Progenitor cell of endocrine pancreas (in vitro differentiated cells): ENCODE results near the gene ACTR5. TPM values are rescaled to one million over a fixed set of nuclear protein-coding genes. Genes with fewer than 3 reads are reported as not detected.
A peak's percentile ranks its signal among the peaks of the same experiment; 100 is the strongest.

Source experiments
- DNase-seq: peaks from one replicate; pipeline ENCODE4 v3.0.0; 2021; ENCODE audit warnings: low spot score; ENCODE audit not compliant: unreplicated experiment
- H3K27ac Mint-ChIP-seq: 2 replicates; pipeline ENCODE4 v1.8.0; 2021; ENCODE audit warnings: mild to moderate bottlenecking, moderate library complexity, mixed read lengths
- H3K27me3 Mint-ChIP-seq: 2 replicates; pipeline ENCODE4 v1.8.0; 2021; ENCODE audit warnings: mixed read lengths
- H3K36me3 Mint-ChIP-seq: 2 replicates; pipeline ENCODE4 v1.8.0; 2022; ENCODE audit warnings: mixed read lengths; ENCODE audit not compliant: insufficient read depth
- H3K4me1 Mint-ChIP-seq: 2 replicates; pipeline ENCODE4 v1.8.0; 2021; ENCODE audit warnings: low read depth, mixed read lengths
- H3K4me3 Mint-ChIP-seq: 2 replicates; pipeline ENCODE4 v1.8.0; 2021; ENCODE audit warnings: low read depth, mild to moderate bottlenecking, moderate library complexity, mixed read lengths
- H3K9me3 Mint-ChIP-seq: 2 replicates; pipeline ENCODE4 v1.8.0; 2021; ENCODE audit warnings: low read depth, mixed read lengths
- CTCF ChIP-seq: fragments of 200-600 bp; sonication (generic); IDR thresholded peaks from one replicate; pipeline ENCODE4 v1.5.0; 2021; ENCODE audit warnings: antibody characterized with exemption, mild to moderate bottlenecking; ENCODE audit not compliant: unreplicated experiment
- total RNA-seq: library from RNA; stranded (reverse); gene quantifications from 2 replicates; pipeline ENCODE4 v1.2.1, GENCODE V29; 2021

The ACTR5 gene
- total RNA-seq, 1 donor from 2014 or later = 9.8 TPM

- Mint-ChIP-seq H3K4me3 (no peak overlapping the region), H3K4me1 (peaks cover 7% of the 10 kb centered on the region), H3K27ac (no peak overlapping the region), H3K27me3 (no peaks in the 10 kb centered on the region), H3K36me3 (no peaks in the 10 kb centered on the region), H3K9me3 (no peaks in the 10 kb centered on the region)
- DNase-seq = no peak
- TF ChIP-seq CTCF = no peak
Measured at GRCh38 chr20:38782275-38782674, 34.0 kb downstream of the ACTR5 start.

GRCh38 chr20:38787870-38788269 is 39.6 kb downstream of the ACTR5 start:
- no peak for DNase-seq
- no peak overlapping the region for H3K4me3 Mint-ChIP-seq
- H3K9me3 Mint-ChIP-seq = no peaks in the 10 kb centered on the region
- H3K27me3 Mint-ChIP-seq = no peaks in the 10 kb centered on the region
- TF ChIP-seq CTCF = no peak
- no peaks in the 10 kb centered on the region for H3K4me1 Mint-ChIP-seq
- no peak overlapping the region for H3K27ac Mint-ChIP-seq
- H3K36me3 Mint-ChIP-seq = no peaks in the 10 kb centered on the region

GRCh38 chr20:38789503-38790199 is 41.4 kb downstream of the ACTR5 start:
- no peak for DNase-seq
- TF ChIP-seq CTCF = no peak
- Mint-ChIP-seq H3K27ac (no peak overlapping the region), H3K4me3 (no peak overlapping the region), H3K4me1 (no peaks in the 10 kb centered on the region), H3K27me3 (no peaks in the 10 kb centered on the region), H3K36me3 (no peaks in the 10 kb centered on the region), H3K9me3 (no peaks in the 10 kb centered on the region)

DNA sequence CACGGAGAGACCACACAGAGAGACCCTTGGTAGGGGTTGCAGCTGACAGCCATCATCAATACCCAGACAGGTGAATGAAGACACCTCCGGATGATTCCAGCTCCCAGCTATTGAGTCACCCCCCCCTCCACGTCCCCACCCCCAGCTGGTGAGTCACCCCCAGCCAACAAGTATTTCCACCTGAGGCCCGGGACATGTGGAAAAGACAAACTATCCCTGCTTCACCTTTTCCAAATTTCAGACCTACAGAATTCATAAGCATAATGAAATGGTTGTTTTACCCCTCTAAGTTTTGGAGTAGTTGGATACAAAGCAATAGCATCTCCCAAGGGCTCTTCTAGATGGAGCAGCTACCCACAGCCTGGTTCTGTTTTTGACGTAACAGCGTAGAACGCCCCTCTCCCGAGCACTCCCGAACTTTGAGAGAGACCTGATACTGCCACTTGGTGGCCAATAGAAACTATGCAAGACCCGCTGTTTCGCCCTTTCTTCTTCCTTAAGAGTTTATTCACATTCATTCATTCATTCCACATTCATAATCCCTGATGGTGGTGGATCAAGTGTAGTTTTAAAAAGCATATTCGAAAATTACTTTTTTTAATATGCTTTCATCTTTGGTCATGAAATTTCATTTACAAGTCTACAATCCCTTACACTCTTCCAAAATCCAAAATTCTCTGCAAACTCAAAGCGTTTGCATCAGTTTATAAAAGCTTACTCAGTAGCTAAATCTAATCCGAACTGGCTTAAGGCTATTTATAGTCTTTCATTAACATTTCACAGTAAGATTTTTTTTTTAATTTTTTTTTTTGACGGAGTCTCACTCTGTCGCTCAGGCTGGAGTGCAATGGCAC is 42.2 kb downstream of the ACTR5 start:
- no peak overlapping the region for H3K27ac Mint-ChIP-seq
- H3K36me3 Mint-ChIP-seq = no peaks in the 10 kb centered on the region
- no peaks in the 10 kb centered on the region for H3K9me3 Mint-ChIP-seq
- TF ChIP-seq CTCF = peak; percentile 72
- H3K4me1 Mint-ChIP-seq = no peaks in the 10 kb centered on the region
- no peaks in the 10 kb centered on the region for H3K27me3 Mint-ChIP-seq
- no peak overlapping the region for H3K4me3 Mint-ChIP-seq
- no peak for DNase-seq

DNA sequence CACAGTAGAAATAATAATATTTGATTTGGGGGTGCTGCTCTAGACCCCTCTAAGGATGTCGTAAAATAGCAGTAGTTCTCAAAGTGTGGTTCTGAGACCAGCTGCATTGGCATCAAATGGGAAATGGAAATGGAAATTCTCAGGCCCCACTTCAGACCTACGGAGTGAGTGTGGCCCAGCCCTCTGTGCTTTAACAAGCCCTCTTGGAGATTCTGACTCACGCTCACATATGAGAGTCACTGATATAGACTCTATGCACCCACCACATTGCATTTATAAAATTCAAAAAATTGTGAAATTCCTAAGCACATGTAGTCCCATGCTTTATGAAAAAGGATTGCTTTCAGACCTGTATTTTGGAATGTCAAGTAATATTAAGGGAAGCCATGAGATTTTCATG is 43.0 kb downstream of the ACTR5 start:
- no peaks in the 10 kb centered on the region for H3K4me1 Mint-ChIP-seq
- no peaks in the 10 kb centered on the region for H3K9me3 Mint-ChIP-seq
- no peak overlapping the region for H3K4me3 Mint-ChIP-seq
- no peak for TF ChIP-seq CTCF
- H3K27ac Mint-ChIP-seq = no peak overlapping the region
- no peak for DNase-seq
- H3K27me3 Mint-ChIP-seq = no peaks in the 10 kb centered on the region
- no peaks in the 10 kb centered on the region for H3K36me3 Mint-ChIP-seq
